DMS153 treated with DMSO at 0.1 percent for 48 hours (cell line): ENCODE data around the gene ANKRD34A.

ENCODE experiments used
- DNase-seq: peaks from one replicate; lab custom pipeline; 2025; ENCODE audit not compliant: unreplicated experiment; lab: John Stamatoyannopoulos, UW

ANKRD34A gene

GRCh38 chr1:145991735-145992412 is 27.5 kb upstream of the ANKRD34A start:
- DNase-seq = no peak

- DNase-seq = no peak
Observed at GRCh38 chr1:145990249-145990855, 26.0 kb upstream of the ANKRD34A start.

GRCh38 chr1:145988773-145989172 is 24.4 kb upstream of the ANKRD34A start:
- DNase-seq = no peak

DNA sequence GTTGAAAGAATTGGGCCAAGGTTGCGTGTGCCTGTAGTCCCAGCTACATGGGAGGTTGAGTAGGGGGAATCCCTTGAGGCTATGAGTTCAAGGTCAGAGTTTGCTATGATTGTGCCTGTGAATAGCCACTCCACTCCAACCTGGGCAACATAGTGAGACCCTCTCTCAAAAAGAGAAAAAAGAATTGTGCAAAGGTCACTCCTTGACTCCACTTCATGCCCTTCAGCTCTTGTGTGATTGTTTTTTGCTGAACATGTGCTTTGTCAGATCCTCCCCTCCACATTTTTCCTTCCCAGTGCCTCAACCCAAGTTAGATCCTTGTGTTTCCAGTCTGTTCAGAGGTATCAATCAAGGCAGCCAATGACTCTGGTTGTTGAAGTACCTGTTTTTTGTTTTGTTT is 23.6 kb upstream of the ANKRD34A start:
- DNase-seq = no peak

DNA sequence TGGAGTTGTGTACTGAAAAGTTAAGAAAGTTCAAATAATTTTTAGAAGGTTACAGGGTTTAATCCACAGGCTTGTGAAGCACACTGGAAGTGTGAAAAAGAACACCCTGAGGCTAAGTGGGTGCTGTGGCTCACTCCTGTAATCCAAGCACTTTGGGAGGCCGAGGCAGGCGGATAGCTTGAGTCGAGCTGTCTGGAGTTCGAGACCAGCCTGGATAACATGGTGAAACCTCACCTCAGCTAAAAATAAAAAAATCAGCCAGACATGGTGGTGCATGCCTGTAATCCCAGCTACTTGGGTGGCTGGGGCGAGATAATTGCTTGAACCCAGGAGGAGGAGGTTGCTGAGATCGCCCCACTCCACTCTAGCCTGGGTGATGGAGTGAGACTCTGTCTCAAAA is 22.2 kb upstream of the ANKRD34A start:
- no peak for DNase-seq

- DNase-seq = peak; percentile 84
Observed at GRCh38 chr1:145985502-145986439, 21.4 kb upstream of the ANKRD34A start.

GRCh38 chr1:145985129-145985501 is 20.7 kb upstream of the ANKRD34A start:
- DNase-seq = no peak

DNA sequence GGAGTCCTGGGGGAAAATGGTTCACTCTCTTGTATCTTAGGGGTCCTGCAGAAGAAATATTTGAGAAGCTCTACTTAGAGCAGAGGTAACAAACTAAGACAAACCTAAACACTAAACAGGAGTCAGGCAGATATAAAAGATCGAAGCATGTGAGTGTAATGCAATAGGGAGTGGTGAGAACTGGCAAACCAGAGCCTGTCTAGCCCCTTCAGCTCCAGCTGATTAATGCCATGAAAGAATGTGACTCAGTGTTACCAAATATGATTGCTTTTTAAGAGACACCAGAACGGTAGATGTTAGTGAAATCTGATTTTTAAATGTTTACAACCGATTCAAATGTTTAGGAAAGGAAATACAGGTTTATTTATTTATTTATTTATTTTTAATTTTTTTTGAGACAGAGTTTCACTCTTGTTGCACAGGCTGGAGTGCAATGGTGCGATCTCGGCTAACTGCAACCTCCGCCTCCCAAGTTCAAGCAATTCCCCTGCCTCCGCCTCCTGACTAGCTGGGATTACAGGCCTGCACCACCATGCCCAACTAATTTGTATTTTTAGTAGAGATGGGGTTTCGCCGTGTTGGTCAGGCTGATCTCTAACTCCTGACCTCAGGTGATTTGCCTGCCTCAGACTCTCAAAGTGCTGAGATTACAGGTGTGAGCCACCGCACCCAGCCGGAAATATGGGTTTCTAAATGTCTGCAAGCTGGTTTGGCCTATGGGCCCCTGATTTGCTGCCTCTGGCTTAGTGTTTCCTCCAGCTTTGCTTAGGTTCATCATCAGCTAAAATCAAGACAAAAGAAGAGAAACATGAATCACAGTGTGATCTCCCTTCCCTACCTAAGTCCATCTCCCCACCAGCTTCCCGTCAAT is 19.8 kb upstream of the ANKRD34A start:
- no peak for DNase-seq

GRCh38 chr1:145983206-145983675 is 18.9 kb upstream of the ANKRD34A start:
- no peak for DNase-seq

- DNase-seq = no peak
Observed at GRCh38 chr1:145982010-145982723, 17.8 kb upstream of the ANKRD34A start.

- no peak for DNase-seq
Observed at GRCh38 chr1:145980457-145980994, 16.2 kb upstream of the ANKRD34A start.

GRCh38 chr1:145979746-145980456 is 15.5 kb upstream of the ANKRD34A start:
- DNase-seq = no peak

- peak; percentile 99 for DNase-seq
Observed at GRCh38 chr1:145978854-145979745, 14.7 kb upstream of the ANKRD34A start.

- DNase-seq = no peak
Observed at GRCh38 chr1:145978471-145978853, 14.1 kb upstream of the ANKRD34A start.

- DNase-seq = peak; percentile 98
Observed at GRCh38 chr1:145977486-145978470, 13.4 kb upstream of the ANKRD34A start.

- DNase-seq = no peak
Observed at GRCh38 chr1:145977016-145977415, 12.6 kb upstream of the ANKRD34A start.

DNA sequence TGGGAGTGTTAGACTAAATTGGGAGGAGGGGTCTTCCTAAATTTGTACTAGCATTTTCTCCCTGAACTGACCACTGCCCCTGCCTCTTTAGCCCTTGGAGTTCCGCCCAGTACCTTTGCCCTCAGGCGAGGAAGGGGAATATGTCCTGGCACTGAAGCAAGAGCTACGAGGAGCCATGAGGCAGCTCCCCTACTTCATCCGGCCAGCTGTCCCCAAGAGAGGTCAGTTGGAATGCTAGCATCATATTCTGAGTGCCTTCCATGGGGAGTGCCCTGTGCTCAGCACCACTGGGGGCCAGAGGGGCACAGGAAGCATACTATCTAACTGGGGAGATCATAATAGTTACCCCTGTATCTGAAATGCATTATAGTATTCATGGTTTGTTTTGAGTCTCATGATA is 10.8 kb upstream of the ANKRD34A start:
- no peak for DNase-seq
